ENCODE data around the gene AMTN.

The AMTN gene

DNA sequence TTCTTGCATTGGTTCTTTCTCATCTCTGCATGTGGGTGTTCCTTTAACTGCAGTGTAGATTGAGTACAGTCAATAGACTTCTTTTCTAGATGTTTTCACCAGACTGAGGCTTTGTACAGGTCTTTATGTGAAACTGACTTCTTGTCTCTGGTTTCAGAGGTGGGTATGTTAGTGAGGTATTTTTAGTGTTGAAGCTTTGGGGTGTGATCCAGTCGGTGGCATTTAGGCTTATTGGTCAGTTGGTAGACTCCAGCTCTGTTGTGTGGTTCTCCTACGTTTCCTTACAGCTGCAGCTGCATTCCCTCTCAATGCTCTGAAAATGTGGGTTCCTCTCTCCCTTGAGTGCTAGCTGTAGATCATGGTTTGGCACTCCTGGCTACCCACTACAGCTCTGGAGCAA is 52.4 kb downstream of the AMTN start:
- DNase-seq, result no peak

DNA sequence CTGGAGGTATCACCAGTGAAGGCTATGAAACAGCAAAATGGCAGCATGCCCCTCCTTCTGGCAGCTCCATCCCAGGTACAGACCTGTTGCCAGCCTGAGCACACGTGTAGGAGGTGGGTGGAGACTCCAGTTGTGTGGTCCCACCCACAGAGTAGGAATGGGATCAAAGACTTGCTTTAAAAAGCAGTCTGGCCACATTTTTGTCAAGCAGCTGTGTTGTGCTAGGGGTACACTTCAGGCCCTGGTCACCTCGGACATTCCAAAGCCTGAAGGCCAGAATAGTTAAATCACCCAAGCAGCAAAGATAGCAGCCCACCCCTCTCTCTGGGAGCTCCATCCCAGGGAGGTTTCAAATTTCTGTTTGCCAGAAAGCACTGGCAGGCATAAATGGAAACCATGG is 53.4 kb downstream of the AMTN start:
- DNase-seq, result no peak

- DNase-seq, result no peak
Observed at GRCh38 chr4:70575964-70576363, 57.6 kb downstream of the AMTN start.

- DNase-seq, result no peak
Observed at GRCh38 chr4:70577220-70577927, 59.0 kb downstream of the AMTN start.

DNA sequence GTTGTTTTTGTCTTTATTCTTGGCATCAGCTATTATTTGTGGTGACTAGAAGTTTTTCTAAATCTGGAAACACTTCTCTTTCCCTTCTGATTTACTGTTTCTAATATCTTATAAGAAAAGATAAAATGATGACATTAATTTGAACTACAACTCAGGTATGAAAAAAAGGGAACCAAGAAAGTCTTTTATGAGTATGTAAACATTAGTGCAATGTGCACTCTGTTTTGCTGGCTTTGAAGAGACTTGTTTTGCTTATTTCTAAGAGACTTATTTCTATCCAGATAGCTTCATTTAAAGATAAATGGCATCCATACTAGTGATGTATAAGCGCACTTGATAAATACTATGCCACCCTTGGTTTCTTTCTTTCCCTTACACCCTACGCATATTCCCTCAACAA is 63.6 kb downstream of the AMTN start:
- no peak for DNase-seq

Measured in NCI-H2081 treated with DMSO at 0.1 percent for 48 hours (cell line).